OCI-LY1 (cell line): ENCODE results near the gene LMO3.

Source experiments
- EZH2 ChIP-seq: fragments of 200-600 bp; sonication (generic), shearing (Covaris generic); IDR thresholded peaks from 2 replicates; pipeline ENCODE4 v1.8.0; 2017; ENCODE audit warnings: borderline replicate concordance, mixed run types, mild to moderate bottlenecking, antibody characterized with exemption, low read length, moderate library complexity, mixed read lengths
- TF ChIP-seq, protein P1 (sequence below): fragments of 200-600 bp; sonication (generic), shearing (Covaris generic); IDR thresholded peaks from 2 replicates; pipeline ENCODE4 v1.5.1; 2017; ENCODE audit warnings: mild to moderate bottlenecking, antibody characterized with exemption, low read length, moderate library complexity, mixed read lengths

DNA sequence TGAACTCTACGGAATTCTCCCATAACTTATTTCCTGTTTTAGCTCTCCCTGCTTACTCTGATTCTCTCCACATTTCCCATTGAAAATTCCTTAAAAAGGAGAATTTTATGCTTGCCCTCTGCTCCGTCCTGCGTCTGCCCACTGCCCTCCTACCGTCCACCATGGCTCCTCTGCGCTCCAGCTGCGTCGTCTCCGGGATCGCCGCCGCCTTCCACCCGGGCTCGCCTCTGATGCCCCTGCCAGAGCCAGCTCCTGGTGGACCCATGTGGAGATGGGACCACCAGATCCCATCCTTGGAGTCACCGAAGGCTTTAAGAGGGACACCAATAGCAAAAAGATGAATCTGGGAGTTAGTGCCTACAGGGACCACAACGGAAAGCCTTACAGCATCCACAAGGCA, 92.7 kb downstream of the LMO3 start:
- TF ChIP-seq EZH2, result no peak
- TF ChIP-seq, protein P1, sequence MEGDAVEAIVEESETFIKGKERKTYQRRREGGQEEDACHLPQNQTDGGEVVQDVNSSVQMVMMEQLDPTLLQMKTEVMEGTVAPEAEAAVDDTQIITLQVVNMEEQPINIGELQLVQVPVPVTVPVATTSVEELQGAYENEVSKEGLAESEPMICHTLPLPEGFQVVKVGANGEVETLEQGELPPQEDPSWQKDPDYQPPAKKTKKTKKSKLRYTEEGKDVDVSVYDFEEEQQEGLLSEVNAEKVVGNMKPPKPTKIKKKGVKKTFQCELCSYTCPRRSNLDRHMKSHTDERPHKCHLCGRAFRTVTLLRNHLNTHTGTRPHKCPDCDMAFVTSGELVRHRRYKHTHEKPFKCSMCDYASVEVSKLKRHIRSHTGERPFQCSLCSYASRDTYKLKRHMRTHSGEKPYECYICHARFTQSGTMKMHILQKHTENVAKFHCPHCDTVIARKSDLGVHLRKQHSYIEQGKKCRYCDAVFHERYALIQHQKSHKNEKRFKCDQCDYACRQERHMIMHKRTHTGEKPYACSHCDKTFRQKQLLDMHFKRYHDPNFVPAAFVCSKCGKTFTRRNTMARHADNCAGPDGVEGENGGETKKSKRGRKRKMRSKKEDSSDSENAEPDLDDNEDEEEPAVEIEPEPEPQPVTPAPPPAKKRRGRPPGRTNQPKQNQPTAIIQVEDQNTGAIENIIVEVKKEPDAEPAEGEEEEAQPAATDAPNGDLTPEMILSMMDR, result no peak
